Mucosa of rectum (tissue), 2 donors: Measurements from ENCODE around the gene PTPRG.

Source experiments
- H3K27ac ChIP-seq, 2 donors: one replicate each; pipeline ENCODE4 v1.7.0; 2013; ENCODE audit warnings: inconsistent platforms in 2 of 2, low read depth in 2 of 2, low read length in 2 of 2
- H3K27me3 ChIP-seq, 2 donors: one replicate each; pipeline ENCODE4 v1.7.0; 2013; ENCODE audit warnings: low read length in 2 of 2; ENCODE audit not compliant: control insufficient read depth in 2 of 2, insufficient read depth in 2 of 2
- H3K36me3 ChIP-seq, 2 donors: one replicate each; pipeline ENCODE4 v1.7.0; 2013; ENCODE audit warnings: low read length in 2 of 2; ENCODE audit not compliant: control insufficient read depth in 2 of 2, insufficient read depth in 2 of 2
- H3K4me1 ChIP-seq, 2 donors: one replicate each; pipeline ENCODE4 v1.7.0; 2013; ENCODE audit warnings: low read length in 2 of 2, mild to moderate bottlenecking in 1 of 2; ENCODE audit not compliant: control insufficient read depth in 2 of 2, insufficient read depth in 2 of 2
- H3K4me3 ChIP-seq, 2 donors: one replicate each; pipeline ENCODE4 v1.7.0; 2013; ENCODE audit warnings: low read length in 2 of 2
- H3K9ac ChIP-seq, 2 donors: one replicate each; pipeline ENCODE4 v1.7.0; 2013; ENCODE audit warnings: low read length in 2 of 2, low read depth in 1 of 2, mild to moderate bottlenecking in 1 of 2
- H3K9me3 ChIP-seq, 2 donors: one replicate each; pipeline ENCODE4 v1.7.0; 2013; ENCODE audit warnings: low read length in 2 of 2; ENCODE audit not compliant: control insufficient read depth in 2 of 2
- donor health status: healthy.
- donor health status: Normal muscosa, but diverticular disease.

Gene PTPRG

DNA sequence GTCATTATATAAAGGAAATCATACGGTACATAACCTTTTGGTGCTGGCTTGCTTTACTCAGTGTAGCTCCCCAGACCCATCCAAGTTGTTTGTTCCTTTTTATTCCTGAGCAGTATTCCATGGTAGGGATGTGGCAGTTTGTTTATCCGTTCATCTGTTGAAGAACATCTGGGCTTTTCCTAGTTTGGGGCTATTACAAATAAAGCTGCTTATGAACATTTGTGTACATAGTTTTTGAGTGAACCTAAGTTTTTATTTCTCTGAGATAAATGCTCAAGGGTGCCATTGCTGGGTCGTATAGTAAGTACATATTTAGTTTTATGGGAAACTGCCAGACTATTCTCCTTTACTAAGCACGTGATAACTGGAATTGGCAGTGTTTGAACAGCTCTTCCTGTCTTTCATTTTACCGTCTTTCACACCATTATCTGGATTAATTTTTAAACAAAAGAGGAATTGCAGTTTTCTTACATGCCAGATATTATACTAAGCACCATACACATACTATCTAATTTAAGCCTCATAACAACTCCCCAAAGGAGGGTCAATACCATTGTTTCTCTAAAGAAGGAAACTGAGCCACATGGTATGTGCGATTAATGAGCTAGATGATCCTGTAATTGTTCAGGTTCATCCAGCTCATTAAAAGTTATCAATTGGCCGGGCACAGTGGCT lies 85.6 kb downstream of the PTPRG start:
- Histone ChIP-seq H3K9ac (no peak overlapping the region), H3K27ac (no peak overlapping the region), H3K27me3 (no peaks in the 10 kb centered on the region), H3K36me3 (no peaks in the 10 kb centered on the region), H3K4me3 (no peak overlapping the region), H3K9me3 (peaks cover 3 to 4% of the 10 kb centered on the region in 2 donors), H3K4me1 (peaks cover 3 to 12% of the 10 kb centered on the region in 2 donors)

DNA sequence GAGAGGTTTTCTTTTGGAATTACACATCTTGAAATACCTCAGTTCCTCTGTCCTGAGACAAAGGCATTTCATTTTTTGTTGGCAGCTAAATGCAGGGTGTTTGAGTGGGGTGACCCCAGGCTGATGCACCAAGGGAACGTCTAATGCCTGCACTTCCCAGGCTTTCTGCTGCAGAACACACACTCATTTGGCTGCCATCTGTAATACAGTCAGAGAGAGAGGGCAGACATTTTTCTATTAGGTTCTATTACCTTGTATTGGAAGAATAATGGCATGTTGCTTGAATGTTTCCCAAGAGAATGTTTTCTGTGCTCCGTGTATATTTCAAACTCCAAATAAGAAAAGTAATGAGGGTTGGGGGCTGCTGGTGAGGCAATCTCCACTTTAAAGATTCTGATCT lies 87.1 kb downstream of the PTPRG start:
- no peak overlapping the region for H3K9ac ChIP-seq
- H3K4me1 ChIP-seq = peaks cover 3 to 12% of the 10 kb centered on the region in 2 donors

DNA sequence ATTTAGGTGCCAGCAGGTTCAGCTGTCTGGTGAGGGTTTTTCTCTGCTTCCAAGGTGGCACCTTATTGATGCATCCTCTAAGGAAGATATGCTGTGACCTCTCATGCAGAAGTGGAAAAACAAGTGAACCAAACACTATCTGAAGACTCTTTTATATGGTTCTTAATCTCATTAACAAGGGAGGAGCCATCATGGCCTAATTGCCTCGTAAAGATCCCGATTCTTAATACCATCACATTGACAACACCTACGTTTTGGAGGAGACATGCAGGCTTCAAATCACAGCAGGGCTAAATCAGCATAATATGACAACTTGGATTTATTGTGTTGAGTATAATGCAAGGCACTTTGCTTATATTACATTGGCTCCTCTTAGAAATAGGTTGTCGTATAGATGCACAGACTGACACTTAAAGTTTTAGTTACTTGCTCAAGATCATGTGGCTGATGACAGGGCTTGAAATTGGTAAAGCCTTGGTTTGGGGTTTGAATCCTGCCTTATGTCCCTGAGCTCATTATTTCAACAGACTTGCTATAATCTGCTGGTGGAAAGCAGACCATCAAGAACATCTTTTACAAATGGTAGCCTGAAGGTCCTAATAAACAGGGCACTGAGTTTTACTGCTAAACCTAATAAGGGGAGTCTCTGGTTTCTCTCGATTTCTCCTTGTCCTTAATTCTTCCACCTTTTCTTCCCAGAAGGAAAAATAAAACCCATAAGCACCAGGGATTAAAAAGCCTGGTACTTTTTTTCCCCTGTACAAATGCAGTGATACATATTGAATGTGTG lies 88.2 kb downstream of the PTPRG start:
- Histone ChIP-seq H3K27ac (peak overlapping the region in 1 of 2 donors; percentile 35), H3K27me3 (no peaks in the 10 kb centered on the region), H3K4me3 (no peak overlapping the region), H3K36me3 (no peaks in the 10 kb centered on the region), H3K4me1 (peaks cover 3 to 12% of the 10 kb centered on the region in 2 donors), H3K9me3 (peaks cover 3 to 4% of the 10 kb centered on the region in 2 donors), H3K9ac (no peak overlapping the region)

More for the DNA sequence above, 87.1 kb downstream of the PTPRG start:
- Histone ChIP-seq H3K27me3 (no peaks in the 10 kb centered on the region), H3K9me3 (peaks cover 3 to 4% of the 10 kb centered on the region in 2 donors), H3K27ac (no peak overlapping the region), H3K36me3 (no peaks in the 10 kb centered on the region), H3K4me3 (no peak overlapping the region)

DNA sequence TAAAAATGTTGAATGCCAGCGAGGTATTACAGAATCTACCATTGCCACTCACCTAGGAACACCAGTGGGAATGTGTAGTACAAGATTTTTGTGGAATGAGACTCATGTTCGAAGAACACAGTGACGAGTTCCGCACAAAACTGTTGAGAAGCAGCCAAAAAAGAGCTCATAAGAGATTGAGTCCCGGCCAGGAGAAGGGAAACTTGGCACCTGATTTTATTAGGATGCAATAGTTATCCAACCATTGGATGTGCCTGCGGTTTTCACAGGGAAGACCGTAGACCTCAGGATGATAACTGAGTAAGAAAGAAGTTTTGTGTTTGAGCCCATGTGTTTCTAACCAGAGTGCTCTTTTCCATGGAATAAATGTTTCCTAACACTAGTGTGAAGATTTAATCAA lies 88.9 kb downstream of the PTPRG start:
- no peaks in the 10 kb centered on the region for H3K36me3 ChIP-seq
- H3K4me1 ChIP-seq = peaks cover 3 to 12% of the 10 kb centered on the region in 2 donors
- H3K9ac ChIP-seq = no peak overlapping the region
- peaks cover under 1 to 2% of the 10 kb centered on the region in 2 donors for H3K9me3 ChIP-seq
- H3K4me3 ChIP-seq = no peak overlapping the region
- no peaks in the 10 kb centered on the region for H3K27me3 ChIP-seq
- peak overlapping the region in 1 of 2 donors; percentile 35 for H3K27ac ChIP-seq

DNA sequence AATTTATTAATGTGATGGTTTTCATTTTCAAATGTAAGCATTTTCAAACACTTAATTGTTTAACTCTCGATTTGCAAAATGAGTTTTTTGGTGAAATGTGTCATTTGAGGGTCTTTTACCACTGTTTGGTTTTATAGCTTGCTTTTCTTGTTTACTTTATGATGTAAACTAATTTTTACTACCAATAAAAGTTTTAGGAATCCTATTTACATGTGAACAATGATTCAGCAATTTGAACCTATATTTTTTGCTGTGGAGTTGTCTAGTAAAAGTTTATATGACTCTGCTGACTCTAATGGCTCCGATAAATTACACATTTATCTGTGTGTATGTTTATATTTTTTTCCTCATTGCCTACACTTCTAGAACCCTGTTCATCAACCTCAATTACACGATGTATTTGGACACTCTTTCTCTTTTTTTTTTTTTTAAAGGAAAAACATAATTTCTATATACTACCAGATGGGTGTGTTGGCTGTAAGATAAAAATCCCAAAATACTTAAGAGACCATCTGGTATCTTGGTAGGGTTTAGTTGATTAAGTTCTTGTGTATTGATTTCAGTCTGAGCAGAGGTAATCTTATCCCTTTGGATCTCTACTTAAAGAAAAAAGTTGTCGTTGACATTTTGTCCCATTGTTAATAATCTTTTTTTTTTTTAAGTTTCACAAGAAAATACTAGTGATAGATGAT lies 89.5 kb downstream of the PTPRG start:
- no peak overlapping the region for H3K9ac ChIP-seq
- no peaks in the 10 kb centered on the region for H3K36me3 ChIP-seq
- no peaks in the 10 kb centered on the region for H3K27me3 ChIP-seq
- no peak overlapping the region for H3K4me3 ChIP-seq
- no peak overlapping the region for H3K27ac ChIP-seq
- H3K9me3 ChIP-seq = no peaks in the 10 kb centered on the region
- H3K4me1 ChIP-seq = peaks cover 3 to 12% of the 10 kb centered on the region in 2 donors

DNA sequence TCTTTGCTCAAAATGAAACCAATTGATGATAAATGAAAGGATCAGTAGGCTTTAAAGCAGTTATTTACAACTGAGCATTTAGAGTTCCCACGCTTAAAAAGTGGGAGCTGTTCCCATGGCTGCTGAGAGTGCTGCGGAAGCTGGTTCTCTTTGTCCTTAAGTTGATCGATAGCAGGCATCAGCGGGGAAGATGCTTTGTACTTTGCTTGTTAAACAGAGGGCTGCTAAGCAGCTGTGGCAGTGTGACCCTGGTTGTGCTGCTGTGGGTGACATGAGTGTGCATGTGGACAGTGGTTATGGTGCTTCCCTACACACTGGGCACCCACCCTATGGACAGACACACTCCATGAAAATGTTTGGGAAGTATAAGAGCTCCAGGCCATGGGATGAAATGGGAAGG lies 96.3 kb downstream of the PTPRG start:
- H3K27me3 ChIP-seq = no peaks in the 10 kb centered on the region
- no peaks in the 10 kb centered on the region for H3K9me3 ChIP-seq
- H3K36me3 ChIP-seq = no peaks in the 10 kb centered on the region
- no peak overlapping the region for H3K27ac ChIP-seq
- H3K4me3 ChIP-seq = no peak overlapping the region
- no peak overlapping the region for H3K9ac ChIP-seq
- no peaks in the 10 kb centered on the region for H3K4me1 ChIP-seq

DNA sequence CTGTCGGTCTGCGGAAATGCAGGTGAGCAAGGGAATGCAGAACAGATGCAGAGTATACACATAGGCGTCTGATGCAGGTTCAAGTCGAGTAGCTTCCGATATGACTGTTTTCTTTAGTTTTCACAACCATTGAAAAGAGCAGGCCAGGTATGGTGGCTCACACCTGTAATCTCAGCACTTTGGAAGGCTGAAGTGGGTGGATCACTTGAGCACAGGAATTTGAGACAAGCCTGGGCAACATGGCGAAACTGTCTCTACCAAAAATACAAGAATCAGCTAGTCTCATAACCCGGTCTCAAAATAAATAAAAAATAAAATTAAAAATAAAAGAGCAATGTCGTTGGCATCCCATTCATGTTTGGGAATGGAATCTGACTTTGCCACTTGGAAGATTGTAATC lies 101.5 kb downstream of the PTPRG start:
- Histone ChIP-seq H3K36me3 (no peaks in the 10 kb centered on the region), H3K4me3 (no peak overlapping the region), H3K27me3 (no peaks in the 10 kb centered on the region), H3K4me1 (peaks cover 9 to 16% of the 10 kb centered on the region in 2 donors), H3K27ac (no peak overlapping the region), H3K9ac (no peak overlapping the region), H3K9me3 (no peaks in the 10 kb centered on the region)

DNA sequence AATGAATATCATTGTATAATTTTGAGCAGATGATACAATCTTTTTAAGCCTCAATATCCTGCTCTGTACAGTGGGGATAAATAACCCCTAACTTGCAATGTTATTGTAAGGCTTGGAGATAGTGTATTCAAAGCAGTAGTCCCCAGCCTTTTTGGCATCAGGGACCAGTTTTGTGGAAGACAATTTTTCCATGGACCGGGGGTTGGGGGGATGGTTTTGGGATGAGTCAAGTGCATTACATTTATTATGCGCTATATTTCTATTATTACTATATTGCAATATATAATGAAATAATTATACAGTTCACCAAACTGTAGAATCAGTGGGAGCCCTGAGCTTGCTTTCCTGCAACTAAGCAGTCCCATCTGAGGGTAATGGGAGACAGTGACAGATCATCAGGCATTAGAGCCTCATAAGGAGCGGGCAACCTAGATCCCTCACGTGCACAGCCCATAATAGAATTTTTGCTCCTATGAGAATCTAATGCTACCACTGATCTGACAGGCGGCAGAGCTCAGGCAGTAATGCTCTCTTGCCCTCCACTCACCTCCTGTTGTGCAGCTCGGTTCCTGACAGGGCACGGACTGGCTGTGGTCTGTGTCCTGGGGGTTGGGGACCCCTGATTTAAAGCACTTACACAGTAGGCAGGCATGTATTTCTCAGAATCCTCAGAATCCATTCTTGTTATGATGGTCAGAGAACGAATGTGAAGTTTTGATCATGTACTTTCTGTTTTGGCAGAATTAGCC lies 102.2 kb downstream of the PTPRG start:
- H3K27ac ChIP-seq = no peak overlapping the region
- no peaks in the 10 kb centered on the region for H3K27me3 ChIP-seq
- H3K4me1 ChIP-seq = peaks cover 9 to 16% of the 10 kb centered on the region in 2 donors
- no peaks in the 10 kb centered on the region for H3K36me3 ChIP-seq
- no peak overlapping the region for H3K9ac ChIP-seq
- H3K4me3 ChIP-seq = no peak overlapping the region
- no peaks in the 10 kb centered on the region for H3K9me3 ChIP-seq

DNA sequence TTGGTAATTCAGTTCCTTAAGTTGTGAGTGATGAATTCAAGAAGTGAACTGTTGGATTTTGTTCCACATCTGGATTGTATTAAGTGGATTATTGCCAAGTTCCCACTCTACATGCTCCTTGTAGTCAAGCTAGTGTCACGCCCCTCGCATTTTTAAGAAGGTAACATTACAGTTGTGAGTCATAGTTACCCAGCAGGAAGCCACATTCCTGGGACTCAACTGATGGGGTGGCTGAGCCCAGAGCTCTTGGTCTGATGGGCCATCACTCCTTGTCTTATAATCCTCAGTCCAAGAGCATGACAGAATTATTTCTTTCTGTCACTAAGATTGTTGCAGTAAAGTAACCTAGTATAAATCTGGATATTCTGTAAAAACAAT lies 102.7 kb downstream of the PTPRG start:
- no peaks in the 10 kb centered on the region for H3K27me3 ChIP-seq
- H3K36me3 ChIP-seq = no peaks in the 10 kb centered on the region
- H3K27ac ChIP-seq = no peak overlapping the region
- no peak overlapping the region for H3K4me3 ChIP-seq
- no peaks in the 10 kb centered on the region for H3K9me3 ChIP-seq
- H3K9ac ChIP-seq = no peak overlapping the region
- H3K4me1 ChIP-seq = peaks cover 9 to 16% of the 10 kb centered on the region in 2 donors
